Measurements from ENCODE around the gene PTPRN2.
"Not testable (repeated sequence)": the region's sequence is repeated elsewhere in the genome, so short reads cannot be mapped to it uniquely, and the experiment has no call there.

- TF ChIP-seq EZH2 (IDR thresholded peaks at IDR 0.05); SIN3A (IDR thresholded peaks at IDR 0.05; ENCODE audit: low read depth); CTCF (IDR thresholded peaks at IDR 0.05 in 2 of 3, conservative IDR thresholded peaks at IDR 0.05 in 1 of 3; ENCODE audit: borderline replicate concordance in 1 of 3, insufficient read depth in 1 of 3, low read depth in 2 of 3, low read length in 2 of 3); EZH2phosphoT487 (IDR thresholded peaks at IDR 0.05; ENCODE audit: borderline replicate concordance): not testable (repeated sequence)
These were observed 161.9 kb downstream of the PTPRN2 start for GRCh38 chr7:158425676-158426075.
